Neural cell (in vitro differentiated cells): ENCODE measurements around the gene DIABLO. TPM values are rescaled to one million over a fixed set of nuclear protein-coding genes. Genes with fewer than 3 reads are reported as not detected.

Source experiments
- H2AFZ ChIP-seq: fragments of 200-600, 300-800 bp; sonication (generic), shearing (Covaris generic); 2 replicates; pipeline ENCODE4 v1.6.0; 2014; ENCODE audit warnings: low read depth, mild to moderate bottlenecking, antibody characterized with exemption, low read length, moderate library complexity
- H3F3A ChIP-seq: fragments of 200-600 bp; shearing (Covaris generic); 2 replicates; pipeline ENCODE4 v1.6.1; 2016; ENCODE audit warnings: mild to moderate bottlenecking, moderate library complexity, mixed read lengths, antibody characterized with exemption, low read length; ENCODE audit not compliant: insufficient read depth, poor library complexity, severe bottlenecking
- H3K27ac ChIP-seq: fragments of 200-600, 300-800 bp; sonication (generic), shearing (Covaris generic); 2 replicates; pipeline ENCODE4 v1.5.1; 2014; ENCODE audit warnings: mild to moderate bottlenecking, low read length, moderate library complexity
- H3K27me3 ChIP-seq: fragments of 300-800, 200-600 bp; sonication (generic), shearing (Covaris generic); 2 replicates; pipeline ENCODE4 v1.6.0; 2014; ENCODE audit warnings: mild to moderate bottlenecking, low read depth, low read length, moderate library complexity; ENCODE audit not compliant: insufficient read depth
- H3K36me3 ChIP-seq: fragments of 300-800, 200-600 bp; sonication (generic), shearing (Covaris generic); 2 replicates; pipeline ENCODE4 v1.5.1; 2014; ENCODE audit warnings: mild to moderate bottlenecking, antibody characterized with exemption, low read length, moderate library complexity; ENCODE audit not compliant: insufficient read depth
- H3K4me2 ChIP-seq: fragments of 300-800, 200-600 bp; sonication (generic), shearing (Covaris generic); 2 replicates; pipeline ENCODE4 v1.6.0; 2014; ENCODE audit warnings: mild to moderate bottlenecking, low read length
- H3K4me3 ChIP-seq: fragments of 300-800, 200-600 bp; sonication (generic), shearing (Covaris generic); 2 replicates; pipeline ENCODE4 v1.5.1; 2014; ENCODE audit warnings: mild to moderate bottlenecking, low read length, moderate library complexity
- H3K79me2 ChIP-seq: fragments of 200-600 bp; shearing (Covaris generic); replicated peaks from 2 replicates; pipeline ENCODE4 v1.6.0; 2014; ENCODE audit warnings: mild to moderate bottlenecking, low read length, moderate library complexity; ENCODE audit not compliant: insufficient read depth
- H3K9ac ChIP-seq: fragments of 300-800, 200-600 bp; sonication (generic), shearing (Covaris generic); 2 replicates; pipeline ENCODE4 v1.6.1; 2016; ENCODE audit warnings: mild to moderate bottlenecking, low read length, mixed read lengths
- H3K9me2 ChIP-seq: fragments of 200-600 bp; shearing (Covaris generic); 2 replicates; pipeline ENCODE4 v1.6.1; 2016; ENCODE audit warnings: mild to moderate bottlenecking, low read length, mixed read lengths; ENCODE audit not compliant: insufficient read depth
- H3K9me3 ChIP-seq: fragments of 200-600, 300-800 bp; sonication (generic), shearing (Covaris generic); 2 replicates; pipeline ENCODE4 v1.6.1; 2016; ENCODE audit warnings: mild to moderate bottlenecking, mixed run types, low read length, moderate library complexity, mixed read lengths
- H4K20me1 ChIP-seq: fragments of 200-600 bp; shearing (Covaris generic); 2 replicates; pipeline ENCODE4 v1.6.1; 2016; ENCODE audit warnings: mild to moderate bottlenecking, mixed run types; ENCODE audit not compliant: insufficient read depth
- EP300 ChIP-seq: fragments of 450-650 bp; conservative IDR thresholded peaks from 2 replicates; pipeline ENCODE4 v1.6.1; 2014; ENCODE audit warnings: antibody characterized with exemption, mild to moderate bottlenecking, moderate library complexity; ENCODE audit not compliant: poor library complexity, severe bottlenecking
- EZH2 ChIP-seq: fragments of 200-600, 300-800 bp; shearing (Covaris generic), sonication (generic); IDR thresholded peaks from 2 replicates; pipeline ENCODE4 v1.6.1; 2014; ENCODE audit warnings: antibody characterized with exemption, low read length, borderline replicate concordance, mild to moderate bottlenecking; ENCODE audit not compliant: insufficient read depth, poor library complexity, severe bottlenecking
- MXI1 ChIP-seq: fragments of 450-650 bp; conservative IDR thresholded peaks from 2 replicates; pipeline ENCODE4 v1.6.1; 2014; ENCODE audit warnings: antibody characterized with exemption, mild to moderate bottlenecking; ENCODE audit not compliant: poor library complexity, severe bottlenecking
- POLR2AphosphoS5 ChIP-seq: IDR thresholded peaks from 2 replicates; pipeline ENCODE4 v1.6.1; 2012
- REST ChIP-seq: IDR thresholded peaks from 2 replicates; pipeline ENCODE4 v1.6.1; 2012; ENCODE audit warnings: borderline replicate concordance
- SMC3 ChIP-seq: fragments of 450-650 bp; conservative IDR thresholded peaks from 2 replicates; pipeline ENCODE4 v1.6.1; 2014; ENCODE audit warnings: antibody characterized with exemption, mild to moderate bottlenecking, moderate library complexity; ENCODE audit not compliant: poor library complexity
- TAF1 ChIP-seq: IDR thresholded peaks from 2 replicates; pipeline ENCODE4 v1.6.1; 2012; ENCODE audit warnings: low read depth
- polyA plus RNA-seq: library from polyadenylated mRNA; depleted of rRNA; stranded (reverse); fragments of >200 nt; gene quantifications from 2 replicates; pipeline ENCODE4 v1.2.3, GENCODE V29; 2014
- small RNA-seq, 3 experiments: library from RNA; depleted of rRNA; stranded (forward); fragments of <200 nt; gene quantifications; one replicate each; pipeline ENCODE3, GENCODE V24; 2012

Gene DIABLO
- polyA plus RNA-seq, 1 donor from 2014 or later, result 157 TPM

GRCh38 chr12:122158700-122159285, 67.1 kb downstream of the DIABLO start:
- Histone ChIP-seq H3K4me2 (no peak overlapping the region), H4K20me1 (no peaks in the 10 kb centered on the region), H3K79me2 (no peaks in the 10 kb centered on the region), H3K9ac (no peak overlapping the region), H3K27ac (no peak overlapping the region), H3K4me3 (no peak overlapping the region), H3F3A (no peaks in the 10 kb centered on the region), H3K9me2 (no peaks in the 10 kb centered on the region), H2AFZ (no peak overlapping the region), H3K27me3 (no peaks in the 10 kb centered on the region), H3K36me3 (no peaks in the 10 kb centered on the region), H3K9me3 (no peaks in the 10 kb centered on the region)
- TF ChIP-seq REST (no peak), SMC3 (no peak), TAF1 (no peak), EP300 (no peak), MXI1 (no peak), POLR2AphosphoS5 (no peak), EZH2 (no peak)

Small RNA genes lying within 50 kb of the gene (small RNA-seq; reads per million reads assigned to genes)
- 0.43 to 3.5 (median 1.5) reads per million in 3 experiments for gene DIABLO

Other genes starting within 250 kb of the DIABLO start
- 51.3 and 65.6 TPM in 2 replicates for gene BCL7A, start 204.2 kb downstream of the DIABLO start, polyA plus RNA-seq
- 9.2 and 10.1 TPM in 2 replicates for gene MLXIP, start 147.3 kb downstream of the DIABLO start, polyA plus RNA-seq
- gene IL31, start 51.8 kb downstream of the DIABLO start, polyA plus RNA-seq, result not detected in 2 replicates
- gene LRRC43, start 42.9 kb downstream of the DIABLO start, polyA plus RNA-seq, result 2.2 and 4.8 TPM in 2 replicates
- gene B3GNT4, start 22.3 kb downstream of the DIABLO start, polyA plus RNA-seq, result 1.8 and 2.6 TPM in 2 replicates
- gene VPS33A, start 40.4 kb upstream of the DIABLO start, polyA plus RNA-seq, result 39.0 and 40.9 TPM in 2 replicates
- gene CLIP1, start 196.6 kb upstream of the DIABLO start, polyA plus RNA-seq, result 67.4 and 72.8 TPM in 2 replicates